Activated naive CD8-positive, alpha-beta T cell treated with anti-CD3 and anti-CD28 coated beads, Interleukin-2, amount 10 ng/mL, durations not matched to agents 7 days and 5 days (primary cell): ENCODE measurements around the gene MMP13. TPM values are rescaled to one million over a fixed set of nuclear protein-coding genes. Genes with fewer than 3 reads are reported as not detected.
"Not testable (repeated sequence)": the region's sequence is repeated elsewhere in the genome, so short reads cannot be mapped to it uniquely, and the experiment has no call there.

ENCODE experiments used
- ATAC-seq: fragments of 150-1000 bp; cut with Tn5 transposase; one replicate; pipeline ENCODE4 v1.10.0; 2021; ENCODE audit warnings: low read depth, moderate library complexity
- POLR2A ChIA-PET: fragments of 350-600 bp; sonication (Branson Sonifier 250); formaldehyde crosslinking; loops from one replicate; lab custom pipeline; 2021; ENCODE audit warnings: antibody characterized with exemption; lab: Charles Lee
- DNase-seq: peaks from one replicate; pipeline ENCODE4 v3.0.0; 2021
- H3K27ac Mint-ChIP-seq: one replicate; pipeline ENCODE4 v1.8.0; 2022; ENCODE audit warnings: mild to moderate bottlenecking, mixed read lengths
- H3K27me3 Mint-ChIP-seq: one replicate; pipeline ENCODE4 v1.8.0; 2022; ENCODE audit warnings: mild to moderate bottlenecking, moderate library complexity, mixed read lengths
- H3K36me3 Mint-ChIP-seq: one replicate; pipeline ENCODE4 v1.8.0; 2021; ENCODE audit warnings: mild to moderate bottlenecking, mixed read lengths
- H3K4me1 Mint-ChIP-seq: one replicate; pipeline ENCODE4 v1.8.0; 2021; ENCODE audit warnings: mixed read lengths
- H3K4me3 Mint-ChIP-seq: one replicate; pipeline ENCODE4 v1.8.0; 2022; ENCODE audit warnings: mild to moderate bottlenecking, moderate library complexity, mixed read lengths
- H3K9me3 Mint-ChIP-seq: one replicate; pipeline ENCODE4 v1.8.0; 2021; ENCODE audit warnings: mixed read lengths
- total RNA-seq, 2 experiments: library from RNA; stranded (reverse); gene quantifications; one replicate each; pipeline ENCODE4 v1.2.3, GENCODE V29; 2021

MMP13 gene
- not detected for total RNA-seq

GRCh38 chr11:102955624-102956023 is at the start of gene MMP13:
MMP13 (minus strand) TSS chr11:102955732; CDS start chr11:102955705, 27 bp downstream.
- DNase-seq (no peak), ATAC-seq (no peak)
- no peak within 1 kb of the TSS for H3K4me3 Mint-ChIP-seq
- no peaks in the 10 kb centered on the region for H3K36me3 Mint-ChIP-seq
- POLR2A ChIA-PET, result no interaction called here
- no peaks in the 10 kb centered on the region for H3K9me3 Mint-ChIP-seq
- H3K4me1 Mint-ChIP-seq, result no peaks in the 10 kb centered on the region
- H3K27ac Mint-ChIP-seq, result no peak within 1 kb of the TSS
- H3K27me3 Mint-ChIP-seq, result peaks cover 2% of the 10 kb centered on the region

GRCh38 chr11:103004234-103004633 is 48.7 kb upstream of the MMP13 start:
- H3K4me1 Mint-ChIP-seq, ATAC-seq, H3K9me3 Mint-ChIP-seq, H3K27ac Mint-ChIP-seq, POLR2A ChIA-PET, H3K36me3 Mint-ChIP-seq, H3K27me3 Mint-ChIP-seq, H3K4me3 Mint-ChIP-seq, DNase-seq: not testable (repeated sequence)

GRCh38 chr11:102994105-102994504 is 38.6 kb upstream of the MMP13 start:
- ATAC-seq (no peak), DNase-seq (no peak)
- Mint-ChIP-seq H3K9me3 (no peaks in the 10 kb centered on the region), H3K27ac (no peak overlapping the region), H3K27me3 (peaks cover 23% of the 10 kb centered on the region), H3K4me3 (no peak overlapping the region), H3K36me3 (no peaks in the 10 kb centered on the region), H3K4me1 (no peaks in the 10 kb centered on the region)
- POLR2A ChIA-PET, result no interaction called here

GRCh38 chr11:102991776-102992175 is 36.2 kb upstream of the MMP13 start:
- H3K36me3 Mint-ChIP-seq, result no peaks in the 10 kb centered on the region
- H3K4me1 Mint-ChIP-seq, result no peaks in the 10 kb centered on the region
- H3K9me3 Mint-ChIP-seq, result no peaks in the 10 kb centered on the region
- DNase-seq (no peak), ATAC-seq (no peak)
- H3K27ac Mint-ChIP-seq, result no peak overlapping the region
- POLR2A ChIA-PET, result no interaction called here
- peaks cover 34% of the 10 kb centered on the region for H3K27me3 Mint-ChIP-seq
- H3K4me3 Mint-ChIP-seq, result no peak overlapping the region

- POLR2A ChIA-PET, result no interaction called here
- no peaks in the 10 kb centered on the region for H3K4me1 Mint-ChIP-seq
- no peak for ATAC-seq
- no peaks in the 10 kb centered on the region for H3K9me3 Mint-ChIP-seq
- H3K4me3 Mint-ChIP-seq, result no peak overlapping the region
- H3K27ac Mint-ChIP-seq, result no peak overlapping the region
- H3K27me3 Mint-ChIP-seq, result peaks cover 39% of the 10 kb centered on the region
- DNase-seq, result no peak
- no peaks in the 10 kb centered on the region for H3K36me3 Mint-ChIP-seq
Measured at GRCh38 chr11:102990145-102990544, 34.6 kb upstream of the MMP13 start.

- H3K27ac Mint-ChIP-seq, result no peak overlapping the region
- no peaks in the 10 kb centered on the region for H3K9me3 Mint-ChIP-seq
- DNase-seq, result no peak
- H3K4me3 Mint-ChIP-seq, result no peak overlapping the region
- no peak for ATAC-seq
- no peaks in the 10 kb centered on the region for H3K4me1 Mint-ChIP-seq
- POLR2A ChIA-PET, result no interaction called here
- peaks cover 39% of the 10 kb centered on the region for H3K27me3 Mint-ChIP-seq
- no peaks in the 10 kb centered on the region for H3K36me3 Mint-ChIP-seq
Measured at GRCh38 chr11:102989379-102990047, 34.0 kb upstream of the MMP13 start.

- H3K9me3 Mint-ChIP-seq, result no peaks in the 10 kb centered on the region
Measured at GRCh38 chr11:102986815-102987214, 31.3 kb upstream of the MMP13 start.

GRCh38 chr11:102985850-102986249 is 30.3 kb upstream of the MMP13 start:
- DNase-seq (no peak), ATAC-seq (no peak)
- H3K27me3 Mint-ChIP-seq, result peaks cover 27% of the 10 kb centered on the region
- H3K9me3 Mint-ChIP-seq, result peaks cover 1% of the 10 kb centered on the region
- POLR2A ChIA-PET, result no interaction called here
- H3K4me1 Mint-ChIP-seq, result peaks cover 5% of the 10 kb centered on the region
- H3K4me3 Mint-ChIP-seq, result no peak overlapping the region
- H3K27ac Mint-ChIP-seq, result no peak overlapping the region
- peaks cover 2% of the 10 kb centered on the region for H3K36me3 Mint-ChIP-seq

More at GRCh38 chr11:102986815-102987214, 31.3 kb upstream of the MMP13 start:
- ATAC-seq, result no peak
- H3K36me3 Mint-ChIP-seq, result no peaks in the 10 kb centered on the region
- no peak overlapping the region for H3K27ac Mint-ChIP-seq
- no peak overlapping the region for H3K4me3 Mint-ChIP-seq
- DNase-seq, result no peak
- peaks cover 34% of the 10 kb centered on the region for H3K27me3 Mint-ChIP-seq
- H3K4me1 Mint-ChIP-seq, result no peaks in the 10 kb centered on the region
- POLR2A ChIA-PET, result no interaction called here

GRCh38 chr11:102983486-102983885 is 28.0 kb upstream of the MMP13 start:
- H3K27ac Mint-ChIP-seq, result no peak overlapping the region
- DNase-seq (no peak), ATAC-seq (no peak)
- peaks cover 18% of the 10 kb centered on the region for H3K27me3 Mint-ChIP-seq
- POLR2A ChIA-PET, result no interaction called here
- H3K4me1 Mint-ChIP-seq, result peaks cover 5% of the 10 kb centered on the region
- H3K9me3 Mint-ChIP-seq, result peaks cover 1% of the 10 kb centered on the region
- no peak overlapping the region for H3K4me3 Mint-ChIP-seq
- peaks cover 6% of the 10 kb centered on the region for H3K36me3 Mint-ChIP-seq

GRCh38 chr11:102981324-102981910 is 25.9 kb upstream of the MMP13 start:
- ATAC-seq, result no peak
- Mint-ChIP-seq H3K36me3 (peaks cover 6% of the 10 kb centered on the region), H3K4me3 (no peak overlapping the region), H3K27me3 (peaks cover 4% of the 10 kb centered on the region), H3K4me1 (peaks cover 5% of the 10 kb centered on the region), H3K27ac (peak overlapping the region; percentile 40), H3K9me3 (peaks cover 1% of the 10 kb centered on the region)
- DNase-seq, result no peak
- POLR2A ChIA-PET, result no interaction called here

GRCh38 chr11:102974552-102975280 is 19.2 kb upstream of the MMP13 start:
- no peak overlapping the region for H3K27ac Mint-ChIP-seq
- POLR2A ChIA-PET, result no interaction called here
- H3K27me3 Mint-ChIP-seq, result peaks cover 14% of the 10 kb centered on the region
- ATAC-seq, result no peak
- H3K9me3 Mint-ChIP-seq, result no peaks in the 10 kb centered on the region
- H3K4me3 Mint-ChIP-seq, result no peak overlapping the region
- no peaks in the 10 kb centered on the region for H3K36me3 Mint-ChIP-seq
- peaks cover 1% of the 10 kb centered on the region for H3K4me1 Mint-ChIP-seq
- DNase-seq, result no peak

GRCh38 chr11:102973698-102974097 is 18.2 kb upstream of the MMP13 start:
- H3K9me3 Mint-ChIP-seq, DNase-seq, H3K36me3 Mint-ChIP-seq, H3K4me3 Mint-ChIP-seq, POLR2A ChIA-PET, H3K27ac Mint-ChIP-seq, ATAC-seq, H3K4me1 Mint-ChIP-seq: not testable (repeated sequence)
- peaks cover 14% of the 10 kb centered on the region for H3K27me3 Mint-ChIP-seq

- peaks cover 1% of the 10 kb centered on the region for H3K4me1 Mint-ChIP-seq
- H3K4me3 Mint-ChIP-seq, result no peak overlapping the region
- DNase-seq (no peak), ATAC-seq (no peak)
- no peak overlapping the region for H3K27ac Mint-ChIP-seq
- no peaks in the 10 kb centered on the region for H3K9me3 Mint-ChIP-seq
- peaks cover 16% of the 10 kb centered on the region for H3K27me3 Mint-ChIP-seq
- POLR2A ChIA-PET, result no interaction called here
- H3K36me3 Mint-ChIP-seq, result no peaks in the 10 kb centered on the region
Measured at GRCh38 chr11:102972853-102973252, 17.3 kb upstream of the MMP13 start.

- POLR2A ChIA-PET, result no interaction called here
- no peak for DNase-seq
- Mint-ChIP-seq H3K9me3 (no peaks in the 10 kb centered on the region), H3K4me3 (no peak overlapping the region), H3K4me1 (peaks cover 1% of the 10 kb centered on the region), H3K36me3 (no peaks in the 10 kb centered on the region), H3K27ac (no peak overlapping the region), H3K27me3 (peaks cover 15% of the 10 kb centered on the region)
- ATAC-seq, result no peak
Measured at GRCh38 chr11:102971766-102972165, 16.2 kb upstream of the MMP13 start.
